Stimulated activated effector memory CD8-positive, alpha-beta T cell treated with anti-CD3 and anti-CD28 coated beads, Interleukin-12 subunit alpha, Interleukin-12 subunit beta, amount 100 ng/mL, for 72 hours (primary cell): Measurements from ENCODE around the gene TFEB.

Experiments
- ATAC-seq: fragments of 150-1000 bp; cut with Tn5 transposase; 2 replicates; pipeline ENCODE4 v1.10.0; 2021
- DNase-seq, 2 donors: peaks; one replicate each; pipeline ENCODE4 v3.0.0; 2021 to 2022; ENCODE audit warnings: low spot score in 2 of 2
- H3K27ac Mint-ChIP-seq: one replicate; pipeline ENCODE4 v1.8.0; 2022; ENCODE audit warnings: mild to moderate bottlenecking, mixed read lengths
- H3K36me3 Mint-ChIP-seq: one replicate; pipeline ENCODE4 v1.8.0; 2022; ENCODE audit warnings: mild to moderate bottlenecking, mixed read lengths
- H3K4me1 Mint-ChIP-seq: one replicate; pipeline ENCODE4 v1.8.0; 2022; ENCODE audit warnings: mixed read lengths
- H3K4me3 Mint-ChIP-seq: one replicate; pipeline ENCODE4 v1.8.0; 2022; ENCODE audit warnings: mild to moderate bottlenecking, mixed read lengths
- H3K9me3 Mint-ChIP-seq: one replicate; pipeline ENCODE4 v1.8.0; 2022; ENCODE audit warnings: mixed read lengths

TFEB gene

DNA sequence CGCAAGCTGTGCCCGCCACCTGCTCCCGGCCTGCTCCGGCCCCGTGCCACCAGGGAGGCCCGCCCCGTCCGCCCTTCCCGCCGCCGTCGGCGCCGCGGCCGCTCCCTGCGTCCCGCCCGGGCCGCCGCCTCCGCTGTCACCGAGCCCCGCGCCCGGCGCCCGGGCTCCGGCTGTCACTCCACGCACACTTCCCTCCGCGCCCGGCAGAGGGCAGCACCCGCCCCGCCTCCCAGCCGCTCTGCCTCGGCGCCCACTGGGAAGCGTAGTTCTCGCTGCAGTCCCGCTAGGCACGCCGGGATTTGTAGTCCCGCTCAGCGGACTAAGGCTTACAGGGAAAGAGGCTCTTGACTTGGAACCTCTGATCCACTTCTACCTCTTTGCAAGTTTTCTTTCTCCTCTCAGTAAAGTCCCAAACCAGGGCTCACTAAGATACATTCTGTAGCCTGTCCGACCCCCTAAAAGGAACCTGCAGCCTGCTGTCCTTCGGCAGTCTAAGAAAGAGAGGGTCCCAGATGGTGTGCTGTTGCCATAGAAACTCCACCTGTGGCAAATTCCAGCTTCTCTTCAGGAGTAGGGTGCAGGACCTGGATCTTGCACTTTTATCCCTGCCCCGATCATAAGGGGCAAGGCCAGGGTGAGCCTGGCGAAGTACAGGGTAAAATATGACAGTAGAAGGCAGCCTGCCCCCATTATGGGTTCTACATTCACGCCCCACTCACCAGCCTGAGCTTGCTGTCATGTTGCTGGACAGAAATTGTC, at the start of gene TFEB:
Gene TFEB, minus strand, starts transcription at position 182 of the 759 bp plus-strand sequence. CDS start 44,395 bp downstream, outside the sequence.
- H3K4me1 Mint-ChIP-seq, result peaks cover 29% of the 10 kb centered on the region
- ATAC-seq (peak; percentile 77), DNase-seq (peak; percentile 97 to 98)
- H3K9me3 Mint-ChIP-seq, result no peaks in the 10 kb centered on the region
- H3K36me3 Mint-ChIP-seq, result peaks cover 7% of the 10 kb centered on the region
- H3K27ac Mint-ChIP-seq, result peak within 1 kb of the TSS; percentile 23
- H3K4me3 Mint-ChIP-seq, result peak within 1 kb of the TSS; percentile 51

DNA sequence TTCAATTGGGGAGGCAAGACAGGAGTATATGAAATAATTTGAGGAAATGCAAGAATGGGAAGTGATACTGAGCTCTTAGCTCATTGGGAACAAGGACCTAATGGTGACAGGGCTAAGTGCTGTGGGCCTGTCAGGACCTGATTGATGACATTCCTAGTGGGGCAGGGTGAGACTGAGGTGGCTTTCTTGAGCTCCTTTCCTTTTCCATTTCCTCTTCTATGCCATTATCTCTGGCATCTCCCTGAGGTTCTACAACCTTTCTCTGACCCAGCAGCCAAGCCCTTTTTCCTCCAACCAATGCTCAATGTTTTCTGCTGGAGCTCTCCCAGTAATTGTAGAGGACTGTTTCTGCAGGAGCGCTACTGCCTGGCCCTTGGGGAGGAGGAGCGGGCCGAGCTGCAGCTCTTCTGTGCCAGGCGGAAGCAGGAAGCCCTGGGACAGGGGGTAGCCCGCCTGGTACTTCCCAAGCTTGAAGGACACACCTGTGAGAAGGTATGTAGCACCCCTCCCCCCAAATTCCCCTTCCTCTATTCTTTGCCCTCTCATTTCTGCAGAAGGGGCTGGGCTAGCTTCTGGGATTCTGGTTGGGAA, 49.3 kb upstream of the TFEB start:
- no peaks in the 10 kb centered on the region for H3K9me3 Mint-ChIP-seq
- peak overlapping the region; percentile 92 for H3K4me3 Mint-ChIP-seq
- DNase-seq (no peak), ATAC-seq (no peak)
- peaks cover 15% of the 10 kb centered on the region for H3K4me1 Mint-ChIP-seq
- H3K36me3 Mint-ChIP-seq, result peaks cover 25% of the 10 kb centered on the region
- no peak overlapping the region for H3K27ac Mint-ChIP-seq

DNA sequence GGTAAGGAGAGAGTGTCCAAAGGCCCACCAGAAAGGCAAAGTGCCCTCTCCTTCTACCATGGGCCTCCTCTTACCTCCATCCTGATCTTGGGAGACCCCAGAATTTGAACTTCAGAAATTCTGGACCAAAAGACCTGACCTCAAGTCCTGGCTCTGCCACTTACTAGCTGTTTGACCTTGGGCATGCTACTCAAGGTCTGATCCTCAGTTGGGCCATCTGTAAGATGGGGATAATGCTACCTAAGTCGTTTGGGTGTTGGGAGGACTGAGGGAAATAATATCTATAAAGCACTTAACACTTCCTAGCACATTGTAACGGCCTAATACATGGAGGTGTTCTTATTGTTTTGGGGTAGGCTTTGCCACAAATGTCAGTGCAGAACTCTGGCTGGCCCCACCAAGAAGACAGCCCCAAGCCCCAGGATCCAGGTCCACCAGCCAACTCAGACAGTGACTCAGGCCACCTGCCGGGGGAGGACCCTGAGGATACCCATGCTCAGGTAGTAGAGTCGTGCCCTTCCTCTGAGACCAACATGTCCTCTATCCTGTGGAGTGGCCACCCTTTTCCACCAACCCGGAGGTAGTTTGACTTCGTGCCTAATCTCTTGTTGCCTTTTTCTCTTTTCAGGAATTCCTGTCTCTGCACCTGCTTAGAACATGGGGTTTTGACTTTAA, 47.8 kb upstream of the TFEB start:
- Mint-ChIP-seq H3K4me1 (peaks cover 15% of the 10 kb centered on the region), H3K27ac (no peak overlapping the region), H3K36me3 (peaks cover 11% of the 10 kb centered on the region), H3K4me3 (no peak overlapping the region), H3K9me3 (no peaks in the 10 kb centered on the region)
- no peak for DNase-seq
- ATAC-seq, result no peak

DNA sequence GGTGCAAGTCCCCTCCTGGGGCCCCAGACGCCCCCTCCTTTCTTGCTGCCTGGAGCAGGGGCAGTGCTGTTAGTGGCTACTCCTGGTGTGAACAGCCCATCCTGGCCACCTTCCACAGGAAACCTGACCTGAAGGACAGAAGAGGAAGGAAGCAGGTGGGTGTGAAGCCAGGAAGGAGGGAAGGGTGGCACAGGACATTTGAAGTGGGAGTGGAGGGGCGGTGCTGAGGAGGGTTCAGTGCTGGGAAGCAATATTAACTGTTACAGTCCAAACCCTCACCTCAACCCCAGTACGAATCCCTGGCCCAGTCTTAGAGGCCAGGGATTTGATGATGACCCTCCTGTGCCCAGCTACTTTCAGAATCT, 45.9 kb upstream of the TFEB start:
- DNase-seq, result no peak
- no peaks in the 10 kb centered on the region for H3K9me3 Mint-ChIP-seq
- no peak overlapping the region for H3K27ac Mint-ChIP-seq
- peaks cover 15% of the 10 kb centered on the region for H3K4me1 Mint-ChIP-seq
- H3K36me3 Mint-ChIP-seq, result no peaks in the 10 kb centered on the region
- ATAC-seq, result no peak
- peak overlapping the region; percentile 86 for H3K4me3 Mint-ChIP-seq

DNA sequence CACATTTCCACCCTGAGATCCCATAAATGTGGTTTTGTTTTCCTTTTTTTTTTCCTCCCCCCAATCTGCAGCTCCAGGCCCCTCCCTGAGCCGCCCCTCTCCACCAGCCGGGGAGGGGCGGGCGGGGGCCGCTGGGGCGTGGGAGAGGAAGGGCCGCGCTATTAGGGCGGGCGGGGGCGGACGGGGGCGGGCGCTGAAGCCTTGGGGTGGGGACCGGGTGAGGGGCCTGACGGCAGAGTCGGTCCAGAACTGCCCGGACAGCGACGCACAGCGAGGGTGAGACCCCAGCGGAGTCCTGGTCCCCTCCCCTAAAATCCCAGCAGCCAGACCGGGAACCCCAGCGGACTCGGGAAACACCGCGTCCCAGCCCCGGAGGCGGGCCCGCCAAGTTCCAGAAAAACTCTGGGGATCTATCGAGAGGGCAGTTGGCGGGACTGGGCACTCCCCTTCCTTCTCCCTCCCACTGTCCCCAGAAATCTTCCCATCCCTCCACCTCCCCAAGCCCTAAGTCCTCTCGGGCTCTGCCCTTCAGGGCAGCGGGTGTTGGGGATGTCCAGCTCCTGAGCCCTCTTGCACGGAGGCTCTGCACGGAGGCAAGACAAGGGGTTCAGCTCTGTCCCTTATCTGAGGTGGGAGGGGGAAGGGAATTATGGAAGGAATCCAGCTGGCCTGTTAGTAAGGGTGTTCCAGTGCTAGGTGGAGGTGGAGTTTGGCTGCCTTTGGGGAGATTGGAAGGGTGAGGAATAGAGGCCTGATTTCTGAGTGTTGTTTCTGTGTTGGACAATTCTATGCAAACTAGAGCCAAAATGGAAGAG, 45.4 kb upstream of the TFEB start, which contains the start of gene PRICKLE4:
Gene PRICKLE4, plus strand, starts transcription at position 232 of the 815 bp plus-strand sequence. CDS start 2,692 bp downstream, outside the sequence.
- H3K9me3 Mint-ChIP-seq, result no peaks in the 10 kb centered on the region
- ATAC-seq, result no peak

DNA sequence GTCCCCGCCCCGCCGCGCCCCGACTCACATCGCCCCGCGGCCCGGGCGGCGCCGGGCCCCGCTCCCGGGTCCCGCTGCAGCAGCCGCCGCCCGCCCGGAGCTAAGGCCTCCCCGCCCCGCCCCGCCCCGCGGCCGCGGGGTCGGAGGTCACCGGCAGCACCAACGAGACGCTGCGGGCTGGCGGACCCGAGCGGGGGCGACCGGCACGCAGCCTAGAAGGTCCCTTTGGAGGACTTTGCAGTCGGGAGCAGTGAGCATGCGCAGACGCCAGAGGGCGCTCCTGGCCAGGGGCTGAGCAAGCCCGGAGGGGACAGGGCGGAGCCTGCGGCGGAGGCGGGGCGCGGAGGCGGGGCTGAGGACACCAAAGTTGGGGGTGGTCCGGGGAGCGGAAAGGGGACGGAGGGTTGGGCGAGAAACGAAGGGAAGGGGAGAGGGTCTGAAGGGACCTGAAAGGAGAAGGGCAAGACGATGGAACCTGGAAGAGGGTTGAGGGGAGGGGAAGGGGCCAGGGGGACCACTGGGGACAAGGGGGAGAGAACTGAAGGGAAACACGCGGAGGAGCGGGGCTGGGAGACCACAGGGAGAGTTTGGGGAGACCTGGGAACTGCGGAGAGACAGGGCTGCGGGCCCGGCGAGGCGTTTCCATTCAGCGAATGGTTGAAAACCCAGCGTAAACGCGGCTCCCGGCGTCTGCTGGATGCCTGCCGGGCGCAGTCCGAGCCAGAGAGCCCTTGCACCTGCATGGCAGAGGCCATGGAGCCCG, 44.6 kb upstream of the TFEB start, which contains the start of gene FRS3:
Gene FRS3, minus strand, starts transcription at position 113 of the 763 bp plus-strand sequence. CDS start 2,913 bp downstream, outside the sequence.
- peaks cover 15% of the 10 kb centered on the region for H3K4me1 Mint-ChIP-seq
- H3K4me3 Mint-ChIP-seq, result peak within 1 kb of the TSS; percentile 86
- H3K9me3 Mint-ChIP-seq, result no peaks in the 10 kb centered on the region
- peak within 1 kb of the TSS; percentile 83 for H3K27ac Mint-ChIP-seq
- H3K36me3 Mint-ChIP-seq, result peaks cover 5% of the 10 kb centered on the region
- DNase-seq, result peak; percentile 100
- ATAC-seq, result peak; percentile 94

More for the DNA sequence above, 45.4 kb upstream of the TFEB start, which contains the start of gene PRICKLE4:
- H3K4me1 Mint-ChIP-seq, result peaks cover 15% of the 10 kb centered on the region
- H3K4me3 Mint-ChIP-seq, result peak within 1 kb of the TSS; percentile 86
- no peaks in the 10 kb centered on the region for H3K36me3 Mint-ChIP-seq
- no peak for DNase-seq
- peak within 1 kb of the TSS; percentile 83 for H3K27ac Mint-ChIP-seq

DNA sequence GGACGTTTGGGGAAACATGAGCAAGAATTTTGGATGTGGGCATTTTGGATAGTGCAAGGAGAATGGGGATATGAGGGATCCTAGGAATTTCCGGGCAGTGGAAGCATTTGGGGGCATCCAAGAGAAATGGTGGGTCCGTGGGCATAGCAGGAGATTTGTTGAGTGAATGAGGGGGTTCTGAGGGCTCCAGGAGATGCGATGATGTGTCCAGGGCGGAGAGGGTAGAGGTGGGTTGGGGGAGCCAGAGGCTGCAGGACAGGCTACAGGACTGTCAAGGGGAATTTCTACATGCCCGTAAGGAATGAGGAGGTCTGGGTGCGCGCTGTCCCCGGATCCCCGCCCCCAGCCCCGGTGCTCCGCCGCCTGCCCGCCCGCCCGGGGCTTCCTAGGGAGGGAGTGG, 43.9 kb upstream of the TFEB start:
- no peaks in the 10 kb centered on the region for H3K9me3 Mint-ChIP-seq
- ATAC-seq, result no peak
- peaks cover 15% of the 10 kb centered on the region for H3K4me1 Mint-ChIP-seq
- H3K27ac Mint-ChIP-seq, result peak overlapping the region; percentile 83
- no peak for DNase-seq
- peaks cover 11% of the 10 kb centered on the region for H3K36me3 Mint-ChIP-seq
- peak overlapping the region; percentile 86 for H3K4me3 Mint-ChIP-seq

DNA sequence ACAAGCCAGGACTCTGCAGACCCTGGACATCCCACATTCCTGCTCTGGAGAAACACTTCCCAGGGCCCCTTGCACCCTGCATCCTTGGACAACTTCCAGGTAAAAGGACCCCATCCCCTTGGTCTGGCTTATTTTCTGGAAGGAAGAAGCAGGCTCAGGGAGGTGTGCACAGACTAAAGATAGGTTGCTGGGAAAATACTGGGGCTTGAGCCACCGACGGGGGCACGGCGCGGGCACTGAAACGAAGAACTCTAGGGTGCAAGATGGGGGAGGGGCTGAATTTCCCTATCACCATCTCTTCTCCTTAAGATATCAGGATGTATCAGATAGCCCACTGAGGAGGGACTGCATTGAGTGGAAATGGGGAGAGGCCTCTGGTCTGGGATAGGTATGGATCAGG, 43.5 kb upstream of the TFEB start:
- DNase-seq (no peak), ATAC-seq (no peak)
- Mint-ChIP-seq H3K27ac (peak overlapping the region; percentile 83), H3K4me1 (peaks cover 15% of the 10 kb centered on the region), H3K9me3 (no peaks in the 10 kb centered on the region), H3K36me3 (peaks cover 13% of the 10 kb centered on the region), H3K4me3 (peak overlapping the region; percentile 86)

DNA sequence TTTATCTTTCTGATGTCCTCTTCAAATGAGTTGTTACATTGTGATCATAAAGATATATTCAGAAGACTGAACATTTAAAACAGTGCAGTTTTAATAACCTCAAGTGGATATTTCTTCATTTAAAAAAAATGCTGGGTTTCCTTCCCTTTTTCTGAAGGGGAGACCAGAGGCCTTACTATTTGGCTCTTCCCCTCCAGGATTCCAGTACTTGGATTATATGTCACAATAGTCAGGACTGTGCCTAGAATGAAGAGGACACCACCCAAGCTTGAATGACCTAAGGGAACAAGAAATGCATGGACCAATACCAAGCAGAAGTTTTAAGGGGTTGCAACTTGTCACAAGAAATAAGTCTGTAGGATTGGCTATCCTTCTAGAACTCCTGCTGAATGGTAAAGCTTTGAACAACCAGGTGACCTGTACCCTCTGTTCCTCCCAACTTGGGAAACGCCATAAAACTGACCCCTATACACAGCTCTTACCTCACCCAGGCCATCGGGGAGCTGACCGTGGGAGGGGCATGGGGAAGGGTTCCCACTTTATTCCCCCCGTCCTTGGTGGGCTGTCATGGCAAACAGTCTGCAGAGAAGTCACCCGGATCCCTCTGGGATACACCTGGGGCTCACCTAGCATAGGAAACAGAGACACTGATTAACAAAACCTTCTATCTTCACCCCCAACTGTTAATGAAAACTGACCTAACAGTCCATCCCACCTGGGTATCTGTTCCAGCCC, 42.3 kb upstream of the TFEB start:
- Mint-ChIP-seq H3K9me3 (no peaks in the 10 kb centered on the region), H3K4me1 (peaks cover 15% of the 10 kb centered on the region), H3K4me3 (no peak overlapping the region), H3K36me3 (peaks cover 25% of the 10 kb centered on the region), H3K27ac (no peak overlapping the region)
- no peak for DNase-seq
- ATAC-seq, result no peak

DNA sequence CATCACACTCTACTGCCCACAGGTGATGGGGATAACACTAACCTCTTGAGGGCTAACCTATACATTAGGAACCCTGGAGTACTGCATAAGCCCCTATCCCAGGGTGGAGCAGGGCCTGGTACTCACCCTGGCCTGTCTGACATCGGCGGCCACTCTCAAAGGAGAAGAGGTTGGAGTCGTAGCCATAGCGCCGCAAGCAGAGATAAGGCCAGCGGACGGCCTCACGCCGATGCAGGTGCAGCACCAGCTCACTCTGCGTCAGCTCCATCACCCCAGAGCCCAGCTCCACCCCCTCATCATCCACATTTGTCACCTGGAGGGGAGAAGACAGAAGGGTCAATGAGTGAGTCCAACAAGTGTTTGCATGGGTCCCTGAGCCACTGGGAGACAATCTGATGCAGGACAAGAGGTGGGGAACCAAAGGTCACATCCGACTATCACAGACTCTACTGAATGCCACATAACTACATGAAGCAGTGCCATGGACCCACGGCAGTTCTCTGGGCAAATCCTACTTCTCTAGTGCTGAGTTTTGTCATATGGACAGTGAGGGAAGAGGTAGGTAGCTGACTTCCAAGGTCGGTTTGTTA, 40.0 kb upstream of the TFEB start:
- Mint-ChIP-seq H3K27ac (no peak overlapping the region), H3K4me1 (peaks cover 8% of the 10 kb centered on the region), H3K9me3 (no peaks in the 10 kb centered on the region), H3K4me3 (no peak overlapping the region), H3K36me3 (peaks cover 36% of the 10 kb centered on the region)
- ATAC-seq (no peak), DNase-seq (no peak)

DNA sequence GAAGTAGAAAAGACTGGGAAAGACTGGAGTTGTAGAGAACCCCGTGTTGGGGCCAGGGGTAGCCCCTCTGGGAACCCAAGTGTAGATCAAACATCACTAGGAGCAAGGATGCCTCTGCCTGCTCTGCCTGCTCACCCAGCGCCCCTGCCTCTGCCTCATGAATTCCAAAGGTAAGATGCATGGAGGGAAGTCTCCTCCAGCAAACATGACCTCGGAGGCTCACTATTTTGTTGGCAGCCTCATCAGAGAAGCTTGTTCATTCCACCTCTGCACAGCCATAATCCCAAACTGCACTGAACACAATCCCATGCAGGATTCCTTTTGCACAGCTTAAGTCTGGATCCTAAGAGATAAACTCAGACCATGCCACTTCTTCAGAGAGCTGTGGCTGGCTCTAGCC, 39.4 kb upstream of the TFEB start:
- Mint-ChIP-seq H3K4me1 (peaks cover 8% of the 10 kb centered on the region), H3K9me3 (no peaks in the 10 kb centered on the region), H3K36me3 (peaks cover 41% of the 10 kb centered on the region), H3K27ac (no peak overlapping the region), H3K4me3 (no peak overlapping the region)
- DNase-seq (no peak), ATAC-seq (no peak)

DNA sequence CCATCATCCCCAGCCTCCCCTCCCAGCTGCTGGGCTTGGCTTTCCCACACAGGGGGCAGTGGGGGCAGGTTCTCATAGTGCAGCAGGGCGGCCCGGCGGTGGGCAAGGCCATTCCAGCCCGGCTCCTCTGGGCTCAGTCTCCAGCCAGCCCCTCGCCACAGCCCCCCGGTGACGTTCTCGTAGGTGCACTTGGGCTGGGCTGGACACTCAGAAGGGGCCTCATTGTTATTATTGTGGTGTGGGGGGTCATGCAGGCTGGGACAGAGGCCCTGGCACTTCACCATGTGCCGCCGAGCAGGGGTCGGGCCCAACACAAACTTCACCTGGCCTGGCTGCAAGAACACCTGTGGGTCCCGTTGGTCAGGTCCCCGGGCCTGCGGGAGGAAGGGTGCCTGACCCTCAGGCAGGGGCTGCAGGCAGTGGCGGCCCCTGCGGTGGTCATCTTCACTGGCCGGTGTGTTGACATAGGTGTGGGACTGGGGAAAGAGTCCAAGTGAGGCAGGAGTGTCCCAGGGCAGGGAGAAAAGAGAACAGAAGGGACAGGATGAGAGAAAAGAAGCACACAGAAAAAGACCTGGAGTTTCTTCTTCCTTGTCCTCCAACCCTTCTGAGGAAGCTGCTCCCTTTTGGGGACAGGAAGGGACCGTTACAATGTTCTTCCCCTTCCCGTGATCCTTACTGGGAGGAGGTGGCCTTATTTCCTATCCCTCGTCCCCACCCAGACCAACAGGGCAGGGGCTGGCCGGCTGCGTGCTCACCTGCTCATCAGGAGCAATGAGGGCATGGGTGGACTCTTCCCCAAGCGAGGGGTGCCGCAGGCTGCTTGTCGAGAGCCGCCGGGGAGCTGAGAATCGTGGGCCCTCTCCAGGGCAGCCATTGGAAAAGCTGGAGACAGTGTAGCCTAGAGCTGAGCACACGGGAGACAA, 35.9 kb upstream of the TFEB start:
- DNase-seq (no peak), ATAC-seq (no peak)
- Mint-ChIP-seq H3K36me3 (peaks cover 42% of the 10 kb centered on the region), H3K4me1 (peaks cover 6% of the 10 kb centered on the region), H3K4me3 (no peak overlapping the region), H3K27ac (no peak overlapping the region), H3K9me3 (no peaks in the 10 kb centered on the region)
